NCI-H526 (cell line): ENCODE data around the gene MAST2.
"Not testable (repeated sequence)": the region's sequence is repeated elsewhere in the genome, so short reads cannot be mapped to it uniquely, and the experiment has no call there.

ENCODE experiments used
- DNase-seq, 2 experiments: peaks; one replicate each; lab custom pipeline; 2025; lab: John Stamatoyannopoulos, UW

Gene MAST2

DNA sequence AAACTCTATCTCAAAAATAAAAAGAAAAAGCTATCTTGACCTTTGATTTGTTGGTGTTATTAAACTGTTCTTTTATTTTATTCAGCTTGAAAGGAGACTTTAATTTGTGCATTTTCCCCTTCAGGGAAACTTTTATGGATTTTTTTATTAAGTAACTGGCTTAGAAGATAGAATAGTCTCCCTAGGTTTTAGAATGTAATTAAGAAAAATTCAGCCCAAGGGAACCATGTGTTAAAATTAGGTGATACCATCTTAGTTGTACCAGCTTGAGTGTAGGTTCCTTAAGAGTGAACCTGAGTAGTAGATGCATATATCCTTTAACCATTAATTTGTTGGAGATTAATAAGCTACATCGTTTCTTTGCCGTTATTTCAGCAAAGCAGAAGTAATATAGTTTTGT, 11.4 kb downstream of the MAST2 start:
- no peak for DNase-seq

DNA sequence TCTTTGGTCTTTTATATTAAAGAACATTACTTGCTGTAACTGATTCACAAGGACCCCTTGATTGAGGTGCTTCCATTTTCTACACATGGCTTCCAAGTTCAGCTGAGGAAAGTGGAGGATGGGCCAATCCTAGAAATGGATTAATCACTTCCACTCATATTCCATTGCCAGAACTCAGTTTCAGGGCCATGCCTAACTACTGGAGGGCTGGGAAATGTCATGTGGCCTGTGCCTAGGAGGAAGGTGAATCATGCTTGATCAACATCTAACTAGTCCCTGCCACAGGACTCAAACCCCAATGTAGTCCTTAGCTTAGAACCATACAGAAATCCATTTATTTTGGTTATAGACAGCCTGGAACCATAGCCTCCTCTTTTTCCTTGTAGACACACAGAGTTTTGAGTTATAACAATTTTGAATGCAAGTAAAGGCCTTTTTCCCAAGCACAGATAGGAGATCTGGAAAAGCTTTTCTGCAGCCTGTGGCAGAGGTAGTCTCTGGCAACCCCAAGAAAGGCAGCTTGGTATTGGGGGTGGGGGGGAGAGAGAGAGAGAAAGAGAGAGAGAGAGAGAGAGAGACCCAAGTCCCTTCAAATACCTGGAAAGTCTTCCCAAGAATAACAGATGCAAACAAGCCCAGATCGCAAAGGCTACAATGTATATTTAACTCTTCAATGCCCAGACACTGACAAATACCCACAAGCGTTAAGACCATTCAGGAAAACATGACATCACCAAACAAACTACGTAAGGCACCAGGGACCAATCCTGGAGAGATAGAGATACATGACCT, 12.5 kb downstream of the MAST2 start:
- DNase-seq: no peak

DNA sequence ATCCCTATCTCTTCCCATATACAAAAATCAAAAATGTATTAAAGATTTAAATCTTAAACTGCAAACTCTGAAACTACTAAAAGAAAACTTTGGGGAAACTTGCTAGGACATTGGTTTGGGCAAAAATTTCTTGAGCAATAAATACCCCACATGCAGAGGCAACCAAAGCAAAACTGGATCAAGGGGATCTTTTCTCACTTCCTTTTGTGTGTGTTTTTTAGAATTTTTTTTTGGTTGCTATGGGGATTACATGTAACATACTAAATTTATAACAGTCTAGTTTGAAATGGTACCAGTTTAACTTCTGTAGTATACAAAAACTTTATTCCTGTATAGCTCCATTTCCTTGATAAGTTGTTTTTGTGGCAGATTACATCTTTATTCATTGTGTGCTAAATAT, 16.8 kb downstream of the MAST2 start:
- DNase-seq: no peak

DNA sequence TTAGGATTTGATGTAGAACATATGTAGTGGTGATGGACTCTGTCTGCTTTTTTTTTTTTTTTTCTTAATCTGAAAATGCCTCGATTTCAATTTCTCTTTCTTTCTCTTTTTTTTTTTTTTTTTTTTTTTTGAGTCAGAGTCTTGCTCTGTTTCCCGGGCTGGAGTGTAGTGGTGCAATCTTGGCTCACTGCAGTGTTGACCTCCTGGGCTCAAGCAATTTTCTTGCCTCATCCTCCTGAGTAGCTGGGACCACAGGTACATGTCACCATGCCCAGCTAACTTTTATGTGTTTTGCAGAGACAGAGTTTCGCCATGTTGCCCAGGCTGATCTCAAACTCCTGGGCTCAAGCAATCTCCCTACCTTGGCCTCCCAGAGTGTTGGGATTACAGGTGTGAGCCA, 17.4 kb downstream of the MAST2 start:
- no peak for DNase-seq

DNA sequence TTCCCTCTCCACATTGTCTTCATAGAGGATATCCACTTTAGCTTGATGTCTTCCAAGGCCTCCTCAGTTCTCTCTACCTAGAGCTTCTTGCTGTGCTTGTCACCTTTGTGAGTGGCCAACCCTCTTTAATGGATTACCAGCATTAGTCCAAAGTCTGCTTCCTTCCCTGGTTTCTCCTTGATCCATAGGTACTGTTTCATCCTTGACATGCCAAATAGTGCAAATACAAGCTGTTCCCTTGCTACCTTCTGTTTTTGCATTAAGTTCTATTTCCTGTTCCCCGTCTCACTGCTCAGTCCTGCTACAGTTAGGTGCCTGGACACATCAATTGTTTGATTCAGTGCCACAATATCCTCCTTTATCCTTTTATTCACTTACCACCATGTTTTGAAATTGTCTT, 19.2 kb downstream of the MAST2 start:
- DNase-seq: no peak

DNA sequence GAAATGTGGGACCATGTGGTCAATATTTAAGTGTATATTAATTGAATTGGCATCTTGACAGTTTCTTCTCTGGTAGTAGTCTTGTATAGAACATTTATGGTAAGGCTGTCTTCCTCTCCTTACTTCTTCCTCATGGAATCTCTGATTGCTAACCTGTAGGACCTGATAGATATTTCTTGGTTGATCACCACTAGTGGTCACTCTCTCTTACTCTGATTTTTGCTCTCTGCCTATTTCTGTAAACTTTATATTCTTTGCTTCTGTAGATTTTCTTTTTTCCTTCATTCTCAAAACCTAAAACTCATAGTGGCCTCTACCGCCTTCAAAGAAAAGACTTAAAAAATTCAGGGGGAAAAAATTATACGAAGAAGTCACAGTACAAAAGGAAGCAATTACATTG, 21.2 kb downstream of the MAST2 start:
- DNase-seq: no peak

DNA sequence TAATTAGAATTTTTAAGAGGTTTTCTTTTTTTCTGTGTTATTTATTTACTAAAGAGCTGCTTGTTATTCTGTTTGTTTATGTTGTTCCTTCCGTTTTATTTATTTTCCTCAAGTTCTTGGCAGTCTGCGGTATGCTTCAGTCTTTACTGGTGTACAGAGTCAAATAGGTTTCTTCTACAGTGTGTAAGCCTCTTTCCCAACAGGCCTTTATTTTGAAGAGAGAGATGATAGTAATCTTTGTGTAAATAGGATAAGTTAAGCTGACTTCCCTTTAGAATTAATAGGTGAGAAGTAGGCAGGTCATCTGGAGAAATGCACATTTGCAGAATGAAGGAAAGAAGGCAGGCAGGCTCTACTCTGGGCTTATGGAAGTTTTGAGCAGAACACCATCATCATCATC, 23.8 kb downstream of the MAST2 start:
- DNase-seq: no peak

DNA sequence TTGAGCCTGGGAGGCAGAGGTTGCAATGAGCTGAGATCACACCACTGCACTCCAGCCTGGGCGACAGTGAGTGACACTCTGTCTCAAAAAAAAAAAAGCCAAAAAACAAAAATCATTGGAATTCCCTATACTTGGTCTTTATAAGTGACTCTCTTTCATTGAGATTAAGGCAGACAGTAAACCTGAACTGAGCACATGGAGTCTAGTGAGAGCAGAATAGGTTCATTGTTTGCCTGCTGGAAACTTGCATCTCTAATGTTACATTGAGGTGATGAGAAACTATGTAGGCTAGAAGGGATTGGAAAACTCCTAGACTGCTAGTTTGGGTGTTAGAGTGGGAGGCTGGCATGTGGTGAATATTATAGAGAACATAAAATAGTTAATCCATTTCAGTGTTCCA, 25.4 kb downstream of the MAST2 start:
- peak; percentile 29 to 40 for DNase-seq

DNA sequence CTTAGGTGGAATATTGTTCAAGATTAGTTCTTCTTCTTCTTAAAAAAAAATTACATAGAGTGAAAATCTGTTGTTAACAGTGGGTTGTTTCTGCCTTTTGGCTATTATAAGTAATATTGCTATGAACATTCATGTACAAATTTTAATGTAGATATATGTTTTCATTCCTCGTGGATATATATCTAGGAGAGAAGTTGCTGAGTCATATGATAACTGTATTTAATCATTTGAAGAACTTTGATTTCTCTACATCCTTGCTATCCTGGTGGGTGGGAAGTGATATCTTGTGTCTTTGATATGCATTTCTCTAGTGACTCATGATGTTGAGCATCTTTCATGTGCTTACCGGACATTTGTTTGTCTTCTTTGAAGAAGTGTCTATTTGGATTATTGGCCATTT, 29.9 kb downstream of the MAST2 start:
- DNase-seq: no peak

DNA sequence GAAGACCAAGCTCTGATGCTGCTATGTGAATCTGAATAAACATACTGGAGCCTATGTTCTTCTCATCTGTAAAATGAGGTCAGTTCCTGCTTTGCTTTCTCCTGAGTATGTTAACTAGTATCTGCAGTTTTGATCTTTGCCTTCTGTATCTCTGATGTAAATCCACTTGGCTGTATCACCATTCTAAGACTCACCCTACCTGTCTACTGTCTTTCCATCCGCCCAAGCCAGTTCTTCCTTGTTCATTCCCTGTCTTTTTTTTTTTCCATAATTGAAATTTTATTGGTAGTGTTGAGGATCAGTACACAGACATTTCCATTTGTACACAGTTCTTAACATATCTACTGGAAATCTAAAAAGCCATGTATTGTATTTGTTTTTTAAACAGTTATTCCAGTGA, 31.3 kb downstream of the MAST2 start:
- peak; percentile 90 to 97 for DNase-seq

DNA sequence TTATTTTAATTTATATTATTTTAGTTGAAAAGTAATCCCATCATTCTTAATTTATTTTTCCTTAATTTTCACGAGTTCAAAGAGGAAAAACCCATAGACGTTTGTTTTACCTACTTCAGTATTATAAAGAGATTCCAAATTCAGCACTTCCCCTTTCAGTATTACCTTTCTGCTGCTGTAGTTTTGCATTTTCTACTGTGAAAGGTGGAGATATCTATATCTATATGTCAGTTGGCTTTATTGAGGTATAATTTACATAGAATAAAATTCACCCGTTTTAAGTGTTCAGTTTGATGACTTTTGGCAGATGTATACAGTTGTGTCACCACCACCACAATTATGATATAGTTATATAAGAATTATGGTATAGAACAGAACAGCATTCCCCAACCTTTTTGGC, 33.0 kb downstream of the MAST2 start:
- DNase-seq: peak; percentile 63 to 71

DNA sequence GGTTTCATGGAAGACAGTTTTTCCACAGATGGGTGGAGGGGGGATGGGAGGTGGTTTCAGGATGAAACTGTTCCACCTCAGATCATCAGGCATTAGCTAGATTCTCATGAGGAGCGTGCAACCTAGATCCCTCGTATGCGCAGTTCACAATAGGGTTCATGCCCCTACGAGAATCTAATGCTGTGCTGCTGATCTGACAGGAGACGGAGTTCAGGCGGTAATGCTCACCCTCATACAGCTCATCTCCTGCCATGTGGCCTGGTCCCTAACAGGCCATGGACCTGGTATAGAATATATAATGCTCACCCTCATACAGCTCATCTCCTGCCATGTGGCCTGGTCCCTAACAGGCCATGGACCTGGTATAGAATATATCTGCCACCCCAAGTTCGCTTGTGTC, 33.4 kb downstream of the MAST2 start:
- DNase-seq: not testable (repeated sequence)

DNA sequence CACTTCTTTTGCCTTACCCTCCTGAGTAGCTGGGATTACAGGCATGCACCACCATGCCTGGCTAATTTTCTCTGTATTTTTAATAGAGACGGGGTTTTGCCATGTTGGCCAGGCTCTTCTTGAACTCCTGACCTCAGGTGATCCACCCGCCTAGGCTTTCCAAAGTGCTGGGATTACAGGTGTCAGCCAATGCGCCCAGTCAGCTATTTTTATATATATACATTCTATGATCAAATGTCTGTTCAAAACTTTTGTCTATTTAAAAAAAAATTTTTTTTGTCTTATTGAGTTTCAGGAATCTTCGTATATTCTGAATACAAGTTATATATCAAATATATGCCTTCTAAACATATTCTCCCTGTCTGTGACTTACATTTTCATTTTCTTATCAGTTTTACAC, 34.9 kb downstream of the MAST2 start:
- DNase-seq: not testable (repeated sequence)

DNA sequence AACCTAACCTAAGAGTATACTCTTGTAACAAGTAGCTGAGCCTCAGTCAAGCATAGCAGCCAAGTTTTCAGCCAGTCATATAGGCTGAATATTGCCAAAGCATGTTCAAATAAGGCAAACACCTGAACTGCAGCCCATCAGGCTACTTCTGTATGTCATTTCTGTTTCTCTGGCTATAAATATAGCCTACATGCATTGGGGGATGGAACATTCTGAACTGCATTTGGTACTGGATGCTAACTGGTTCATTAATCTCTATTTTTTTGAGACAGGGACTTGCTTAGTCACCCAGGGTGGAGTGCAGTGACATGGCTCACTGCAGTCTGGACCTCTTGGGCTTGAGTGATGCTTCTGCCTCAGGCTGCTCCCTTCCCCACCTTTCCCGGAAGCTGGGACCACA, 37.3 kb downstream of the MAST2 start:
- DNase-seq: no peak

DNA sequence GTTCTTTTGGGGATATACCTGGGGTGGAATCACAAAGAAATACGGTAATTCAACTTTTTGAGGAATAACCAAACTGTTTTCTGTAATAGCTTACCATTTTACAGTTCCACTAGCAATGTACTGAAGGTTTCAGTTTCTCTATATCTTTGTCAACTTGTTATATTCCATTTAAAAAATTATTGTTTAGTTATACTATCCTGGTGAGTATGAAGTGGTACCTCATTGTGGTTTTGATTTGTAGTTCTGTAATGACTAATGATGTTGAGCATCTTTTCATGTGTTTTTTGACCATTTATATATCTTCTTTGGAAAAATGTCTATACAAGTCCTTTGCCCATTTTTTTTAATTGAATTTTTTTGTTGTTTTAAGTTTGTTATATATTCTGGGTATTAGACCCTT, 39.4 kb downstream of the MAST2 start:
- DNase-seq: no peak

DNA sequence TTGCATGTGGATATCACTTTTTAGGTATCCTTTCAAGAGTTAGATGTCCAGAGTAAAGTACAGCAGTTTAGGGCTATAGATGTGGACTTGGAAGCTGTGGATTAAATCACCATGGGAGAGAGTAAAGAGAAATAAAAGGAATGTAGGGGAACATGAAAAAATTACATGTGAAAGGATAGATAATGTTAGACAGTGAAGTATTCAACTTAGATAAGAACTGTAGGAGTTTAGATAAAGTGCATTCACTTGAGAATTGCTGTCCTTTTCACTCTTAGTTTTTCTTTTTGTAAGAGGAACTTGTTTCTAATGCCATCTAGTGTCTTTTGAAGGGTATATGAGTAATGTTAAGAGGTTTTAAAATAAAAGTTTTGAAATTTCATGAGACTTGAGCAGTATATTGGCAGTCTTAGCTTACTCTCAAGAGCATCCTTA, 40.1 kb downstream of the MAST2 start:
- DNase-seq: no peak

DNA sequence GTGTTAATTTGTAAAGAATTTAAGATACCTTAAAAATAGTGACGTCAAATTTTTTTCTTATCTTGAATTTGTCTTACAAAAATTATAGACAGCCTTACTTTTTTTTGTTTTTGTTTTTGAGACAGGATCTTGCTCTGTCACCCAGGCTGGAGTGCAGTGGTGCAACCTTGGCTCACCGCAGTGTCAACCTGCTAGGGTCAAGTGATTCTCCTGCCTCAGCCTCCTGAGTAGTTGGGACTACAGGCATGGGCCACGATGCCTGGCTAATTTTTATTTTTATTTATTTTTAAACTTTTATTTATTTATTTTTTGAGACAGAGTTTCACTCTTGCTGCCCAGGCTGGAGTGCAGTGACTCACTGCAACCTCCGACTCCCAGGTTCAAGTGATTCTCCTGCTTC, 40.6 kb downstream of the MAST2 start:
- DNase-seq: not testable (repeated sequence)

DNA sequence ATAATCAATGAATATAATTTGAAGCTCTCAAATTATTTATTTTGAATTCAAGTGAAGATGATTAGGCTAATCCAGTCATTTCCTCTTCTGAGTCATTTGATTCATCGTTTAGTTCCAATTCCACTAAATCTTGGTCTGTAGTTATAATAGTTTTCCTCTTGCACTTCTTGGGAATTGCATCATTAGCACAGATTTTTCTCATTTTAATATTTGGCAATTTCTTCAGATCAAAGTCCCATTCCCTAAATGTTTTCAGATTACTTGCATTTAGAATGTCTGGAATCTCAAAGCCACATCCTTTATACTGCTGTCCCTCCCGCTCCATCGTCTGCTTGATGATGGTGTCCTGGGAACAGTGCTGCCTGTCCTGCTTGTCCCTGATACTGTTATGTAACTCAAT, 43.5 kb downstream of the MAST2 start:
- DNase-seq: no peak

DNA sequence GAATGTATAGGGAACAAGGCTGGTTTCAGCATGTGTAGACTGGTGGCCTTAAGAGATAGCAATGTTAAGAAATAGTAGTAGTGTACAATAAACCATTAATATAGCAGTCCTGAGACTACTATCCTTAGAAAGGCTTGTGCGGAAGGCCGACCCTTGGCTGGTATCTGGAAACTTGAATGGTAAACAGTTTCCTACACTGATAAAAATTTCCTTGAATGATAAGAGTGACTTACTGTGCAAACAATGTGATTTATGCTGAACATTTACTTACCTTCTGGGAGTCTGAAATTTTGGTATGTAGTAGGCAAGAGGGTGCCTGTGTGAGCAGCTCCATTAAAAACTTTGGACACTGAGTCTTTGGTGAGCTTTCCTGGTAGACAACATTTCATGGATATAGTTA, 44.7 kb downstream of the MAST2 start:
- no peak for DNase-seq

DNA sequence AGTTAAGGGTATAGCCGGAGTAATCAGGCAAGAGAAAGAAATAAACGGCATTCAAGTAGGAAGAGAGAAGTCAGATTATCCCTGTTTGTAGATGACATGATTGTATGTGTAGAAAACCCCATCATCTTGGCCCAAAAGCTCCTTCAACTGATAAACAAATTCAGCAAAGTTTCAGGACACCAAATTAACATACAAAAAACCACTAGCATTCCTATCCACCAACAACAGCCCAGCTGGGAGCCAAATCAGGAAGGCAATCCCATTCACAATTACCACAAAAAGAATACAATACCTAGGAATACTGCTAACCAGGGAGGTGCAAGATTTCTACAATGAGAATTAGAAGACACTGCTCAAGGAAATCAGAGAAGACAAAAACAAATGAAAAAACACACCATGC, 45.3 kb downstream of the MAST2 start:
- DNase-seq: no peak

DNA sequence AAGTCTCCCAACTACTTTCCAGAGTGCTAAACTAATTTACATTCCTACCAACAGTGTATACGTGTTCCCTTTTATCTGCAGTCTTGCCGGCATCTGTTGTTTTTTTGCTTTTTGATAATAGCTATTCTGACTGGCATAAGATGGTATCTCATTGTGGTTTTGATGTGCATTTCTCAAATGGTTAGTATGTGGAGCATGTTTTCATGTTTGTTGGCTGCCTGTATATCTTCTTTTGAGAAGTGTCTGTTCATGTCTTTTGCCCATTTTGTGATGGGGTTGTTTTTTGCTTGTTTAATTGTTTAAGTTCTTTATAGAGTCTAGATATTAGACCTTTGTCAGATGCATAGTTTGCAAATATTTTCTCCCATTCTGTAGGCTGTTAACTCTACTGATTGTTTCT, 46.6 kb downstream of the MAST2 start:
- no peak for DNase-seq

DNA sequence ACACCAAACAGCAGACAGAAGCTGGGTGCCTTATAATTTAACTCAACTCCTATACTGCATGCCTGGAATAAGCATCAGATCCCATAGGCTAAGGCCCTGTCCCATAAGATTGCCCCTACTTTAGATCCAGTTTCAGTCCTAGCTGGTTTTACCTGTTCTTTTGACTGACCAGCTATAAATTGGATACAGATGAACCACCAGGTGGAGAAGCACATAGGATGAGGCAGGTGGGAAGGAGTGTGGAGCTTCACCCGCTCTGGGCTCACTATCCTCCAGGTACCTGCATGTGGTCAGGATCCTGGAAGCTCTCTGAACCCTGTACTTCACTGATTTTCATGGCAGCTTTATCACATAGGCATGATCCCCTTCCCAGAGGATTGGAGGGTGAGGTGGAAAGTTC, 51.3 kb downstream of the MAST2 start:
- DNase-seq: peak; percentile 77 to 87

DNA sequence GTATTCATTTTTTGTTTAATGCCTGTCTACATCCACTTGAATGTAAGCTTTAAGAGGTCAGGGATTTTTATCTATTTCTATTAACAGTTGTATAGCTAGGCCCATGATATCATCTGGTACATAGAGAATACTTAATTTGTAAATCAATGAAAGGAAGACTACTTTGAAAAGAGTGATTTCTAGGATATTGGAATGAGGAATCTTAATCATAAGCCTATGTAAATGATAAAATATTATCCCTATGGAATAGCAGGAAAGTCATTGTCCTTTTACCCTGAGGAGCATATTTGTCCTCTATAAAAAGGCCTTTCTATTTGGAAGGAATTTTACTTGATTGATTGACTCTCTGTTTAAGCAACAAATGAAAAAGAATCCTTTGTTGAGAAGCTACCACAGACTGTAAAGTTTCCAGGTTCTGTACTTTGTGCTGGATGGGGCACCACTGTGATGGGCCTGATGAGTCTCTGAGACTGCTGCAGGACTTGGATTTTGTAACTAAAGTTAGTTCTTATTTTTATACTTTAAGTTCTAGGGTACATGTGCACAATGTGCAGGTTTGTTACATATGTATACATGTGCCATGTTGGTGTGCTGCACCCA, 53.8 kb downstream of the MAST2 start:
- no peak for DNase-seq
